Left lung (tissue), 10 donors: Measurements from ENCODE around the gene RAB17. TPM values are rescaled to one million over a fixed set of nuclear protein-coding genes. Genes with fewer than 3 reads are reported as not detected.

Source experiments
- ATAC-seq: fragments of 200-7000 bp; cut with Tn5 transposase; one replicate; pipeline ENCODE4 v1.9.1; 2020; ENCODE audit warnings: moderate library complexity
- DNase-seq, 4 donors: peaks; one replicate each; pipeline ENCODE4 v3.0.0-alpha.2; 2013 to 2020
- H3K27ac ChIP-seq, 2 donors: fragments of 200-600 bp; sonication (generic) in 1 of 2; one replicate each; pipeline versions ENCODE4 v1.5.0 to v1.8.0; 2020 to 2021
- H3K27me3 ChIP-seq, 2 donors: fragments of 200-600 bp; sonication (generic) in 1 of 2; one replicate each; pipeline versions ENCODE4 v1.5.0 to v1.8.0; 2020 to 2021
- H3K36me3 ChIP-seq, 2 donors: fragments of 200-600 bp; sonication (generic) in 1 of 2; one replicate each; pipeline versions ENCODE4 v1.5.0 to v1.8.0; 2020 to 2021
- H3K4me1 ChIP-seq, 2 donors: fragments of 200-600 bp; one replicate each; pipeline ENCODE4 v1.8.0; 2021
- H3K4me3 ChIP-seq, 2 donors: fragments of 200-600 bp; sonication (generic) in 1 of 2; one replicate each; pipeline versions ENCODE4 v1.5.0 to v1.8.0; 2020 to 2021; ENCODE audit warnings: mild to moderate bottlenecking in 1 of 2
- H3K9me3 ChIP-seq, 2 donors: fragments of 200-600 bp; sonication (generic) in 1 of 2; one replicate each; pipeline versions ENCODE4 v1.5.0 to v1.8.0; 2020 to 2021
- intact Hi-C, 2 donors: fragments of 100-400 bp; cut with DNase I; formaldehyde crosslinking; loops; one replicate each; pipeline versions ENCODE4 v1.11.2 to v1.14.2; 2022
- polyA plus RNA-seq, 6 donors: library from polyadenylated mRNA; unstranded; fragments of 120-200 nt; gene quantifications; one replicate each; pipeline ENCODE4 v1.2.1, GENCODE V29; 2013; ENCODE audit not compliant: insufficient read length in 6 of 6
- total RNA-seq, 2 donors: library from RNA; stranded (reverse); fragmentation: NEBNext Ultra II Directional; extraction: Animal tissue kit (Norgen Biotek cat#: 25700); gene quantifications; one replicate each; pipeline ENCODE4 v1.2.1, GENCODE V29; 2021
- TF ChIP-seq, protein P1 (sequence below), 2 donors: fragments of 200-600 bp; sonication (generic) in 1 of 2; IDR thresholded peaks; one replicate each; pipeline versions ENCODE4 v1.5.0 to v1.8.0; 2021; ENCODE audit warnings: antibody characterized with exemption in 2 of 2
- donor health status: DM: no; HTN: yes; CAD: no.
- donor health status: DM: no; HTN: no; CAD: no.

RAB17 gene
- total and polyA plus RNA-seq, 8 donors: 12.1 to 37.9 (median 18.7) TPM

DNA sequence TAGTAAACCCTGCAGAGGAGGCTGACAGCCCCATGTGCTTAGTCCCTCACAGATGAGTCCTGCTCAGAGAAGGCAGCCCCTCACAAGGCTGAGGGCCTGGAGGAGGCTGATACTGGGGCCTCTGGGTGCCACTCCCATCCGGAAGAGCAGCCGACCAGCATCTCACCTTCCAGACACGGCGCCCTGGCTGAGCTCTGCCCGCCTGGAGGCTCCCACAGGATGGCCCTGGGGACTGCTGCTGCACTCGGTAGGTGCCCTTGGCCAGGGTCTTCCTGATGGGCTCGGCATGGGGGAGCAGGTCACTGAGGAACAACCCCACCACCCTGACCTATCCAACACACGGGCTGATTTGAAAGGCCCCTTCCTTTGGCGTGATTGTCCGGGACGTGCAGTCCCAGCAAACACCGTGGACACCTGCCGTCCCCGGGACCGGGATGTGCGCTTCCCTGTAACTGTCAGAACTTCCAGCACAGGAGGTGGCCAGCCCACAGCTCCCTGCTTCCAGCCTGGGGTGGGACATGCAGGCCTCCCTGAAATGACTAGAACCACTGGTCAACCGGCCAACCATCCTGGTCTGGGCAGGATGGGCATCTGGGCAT, 64.9 kb downstream of the RAB17 start:
- no peak for DNase-seq
- no peak for ATAC-seq
- TF ChIP-seq, protein P1, sequence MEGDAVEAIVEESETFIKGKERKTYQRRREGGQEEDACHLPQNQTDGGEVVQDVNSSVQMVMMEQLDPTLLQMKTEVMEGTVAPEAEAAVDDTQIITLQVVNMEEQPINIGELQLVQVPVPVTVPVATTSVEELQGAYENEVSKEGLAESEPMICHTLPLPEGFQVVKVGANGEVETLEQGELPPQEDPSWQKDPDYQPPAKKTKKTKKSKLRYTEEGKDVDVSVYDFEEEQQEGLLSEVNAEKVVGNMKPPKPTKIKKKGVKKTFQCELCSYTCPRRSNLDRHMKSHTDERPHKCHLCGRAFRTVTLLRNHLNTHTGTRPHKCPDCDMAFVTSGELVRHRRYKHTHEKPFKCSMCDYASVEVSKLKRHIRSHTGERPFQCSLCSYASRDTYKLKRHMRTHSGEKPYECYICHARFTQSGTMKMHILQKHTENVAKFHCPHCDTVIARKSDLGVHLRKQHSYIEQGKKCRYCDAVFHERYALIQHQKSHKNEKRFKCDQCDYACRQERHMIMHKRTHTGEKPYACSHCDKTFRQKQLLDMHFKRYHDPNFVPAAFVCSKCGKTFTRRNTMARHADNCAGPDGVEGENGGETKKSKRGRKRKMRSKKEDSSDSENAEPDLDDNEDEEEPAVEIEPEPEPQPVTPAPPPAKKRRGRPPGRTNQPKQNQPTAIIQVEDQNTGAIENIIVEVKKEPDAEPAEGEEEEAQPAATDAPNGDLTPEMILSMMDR (IDR thresholded peaks at IDR 0.05): no peak
- Histone ChIP-seq H3K36me3 (peaks cover 0 to 39% of the 10 kb centered on the region in 2 donors), H3K27me3 (no peaks in the 10 kb centered on the region), H3K4me1 (no peaks in the 10 kb centered on the region), H3K27ac (no peak overlapping the region), H3K9me3 (no peaks in the 10 kb centered on the region), H3K4me3 (no peak overlapping the region)
- intact Hi-C loops: no loop called here

DNA sequence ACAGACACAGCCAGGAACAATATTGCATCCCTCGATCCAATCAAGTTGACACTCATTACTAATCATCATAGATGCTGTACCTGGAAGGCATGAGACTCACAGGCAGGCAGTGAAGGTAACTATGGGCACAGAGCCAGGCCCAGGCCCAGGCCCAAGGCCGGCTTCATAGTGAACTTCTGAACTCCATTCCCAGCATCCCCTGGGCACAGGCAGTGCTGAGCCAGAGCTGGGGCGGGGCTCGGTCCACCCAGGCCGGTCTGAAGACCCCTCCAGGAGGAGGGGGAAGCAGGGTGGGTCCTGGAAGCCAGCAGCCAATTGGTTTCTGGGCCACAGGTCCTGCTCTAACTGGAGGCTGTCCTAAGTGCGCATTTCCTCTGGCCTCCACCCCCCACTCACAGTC, 65.9 kb downstream of the RAB17 start:
- no peak for ATAC-seq
- no peak for DNase-seq
- Histone ChIP-seq H3K4me1 (no peaks in the 10 kb centered on the region), H3K27me3 (no peaks in the 10 kb centered on the region), H3K4me3 (no peak overlapping the region), H3K9me3 (no peaks in the 10 kb centered on the region), H3K27ac (no peak overlapping the region), H3K36me3 (peaks cover 0 to 36% of the 10 kb centered on the region in 2 donors)
- intact Hi-C loops: no loop called here
- TF ChIP-seq, protein P1 (IDR thresholded peaks at IDR 0.05): no peak

Other genes with a start within 250 kb of the RAB17 start
- gene COL6A3, start 176.6 kb downstream of the RAB17 start, total RNA-seq: 100 to 1,000 TPM; 598 to 868 TPM
- 100 to 1,000 TPM; 662 to 840 (median 760) TPM for gene COL6A3, start 176.6 kb downstream of the RAB17 start, polyA plus RNA-seq
- 100 to 1,000 TPM; 244 to 296 TPM for gene MLPH, start 103.5 kb downstream of the RAB17 start, total RNA-seq
- 1 to 10 TPM; 1.9 to 6.8 (median 2.7) TPM for gene MLPH, start 103.5 kb downstream of the RAB17 start, polyA plus RNA-seq
- not detected for gene PRLH, start 24.2 kb downstream of the RAB17 start, total RNA-seq
- gene PRLH, start 24.2 kb downstream of the RAB17 start, polyA plus RNA-seq: not detected
- 100 to 1,000 TPM; 123 to 160 TPM for gene LRRFIP1, start 36.9 kb upstream of the RAB17 start, total RNA-seq
- gene LRRFIP1, start 36.9 kb upstream of the RAB17 start, polyA plus RNA-seq: 100 to 1,000 TPM; 104 to 131 (median 119) TPM
- 1 to 10 TPM in 1 of 2 donors, under 1 TPM in 1; 0.41 to 1.0 TPM for gene RBM44, start 208.0 kb upstream of the RAB17 start, total RNA-seq
- 1 to 10 TPM in 4 of 6 donors, under 1 TPM in 2; 0.69 to 1.6 (median 1.2) TPM for gene RBM44, start 208.0 kb upstream of the RAB17 start, polyA plus RNA-seq